ENCODE results near the gene SMIM3.
"Not testable (repeated sequence)": the region's sequence is repeated elsewhere in the genome, so short reads cannot be mapped to it uniquely, and the experiment has no call there.

The SMIM3 gene

GRCh38 chr5:150743142-150743488, 35.4 kb upstream of the SMIM3 start:
- H4K8ac ChIP-seq (ENCODE audit: low read depth, low read length); H3K14ac ChIP-seq (ENCODE audit: low read length); H3K4me3 ChIP-seq (ENCODE audit: low read length in 2 of 2); H3K18ac ChIP-seq (ENCODE audit: low read length); H2AK5ac ChIP-seq (ENCODE audit: low read depth, low read length); H3K4ac ChIP-seq (ENCODE audit: low read length); H2BK120ac ChIP-seq (ENCODE audit: low read depth, low read length); H2AFZ ChIP-seq (ENCODE audit: low read length); H3K4me2 ChIP-seq (ENCODE audit: insufficient read depth, low read length, poor library complexity, severe bottlenecking); H3K23ac ChIP-seq (ENCODE audit: low read depth, low read length, poor library complexity); H2BK5ac ChIP-seq (ENCODE audit: low read length); H3K9me3 ChIP-seq (replicated peaks in 1 of 2; ENCODE audit: control insufficient read depth in 2 of 2, insufficient read depth in 1 of 2, low read depth in 1 of 2, low read length in 2 of 2); H2BK15ac ChIP-seq (ENCODE audit: low read length); H4K91ac ChIP-seq (ENCODE audit: low read depth, low read length, poor library complexity); H2BK12ac ChIP-seq (ENCODE audit: low read length); H3K79me1 ChIP-seq (ENCODE audit: low read depth, low read length); H3K27ac ChIP-seq (replicated peaks; ENCODE audit: low read length); H3K4me1 ChIP-seq (ENCODE audit: control insufficient read depth in 2 of 2, insufficient read depth in 1 of 2, low read depth in 1 of 2, low read length in 2 of 2); DNase-seq (ENCODE audit: low spot score); H3K9ac ChIP-seq (ENCODE audit: low read depth, low read length, poor library complexity); H3K27me3 ChIP-seq (ENCODE audit: control insufficient read depth in 3 of 3, insufficient read depth in 3 of 3, low read depth in 1 of 3, low read length in 3 of 3): not testable (repeated sequence)
- H3K36me3 ChIP-seq (replicated peaks in 1 of 2; ENCODE audit: control insufficient read depth in 2 of 2, insufficient read depth in 2 of 2, low read length in 2 of 2), result peaks cover 3 to 27% of the 10 kb centered on the region in 2 donors
- WGBS, 2 donors (ENCODE audit: extremely low coverage in 2 of 2, insufficient read length in 2 of 2, insufficient replicate concordance in 1 of 2), result no CpG with 5 or more reads among the region's 9 CpGs

GRCh38 chr5:150750469-150750868, 28.1 kb upstream of the SMIM3 start:
- H3K36me3 ChIP-seq (replicated peaks in 1 of 2; ENCODE audit: control insufficient read depth in 2 of 2, insufficient read depth in 2 of 2, low read length in 2 of 2), result peaks cover 9 to 67% of the 10 kb centered on the region in 2 donors
- no peak overlapping the region for H2BK5ac ChIP-seq (ENCODE audit: low read length)
- no peaks in the 10 kb centered on the region for H3K79me1 ChIP-seq (ENCODE audit: low read depth, low read length)
- no peak overlapping the region for H3K27ac ChIP-seq (replicated peaks; ENCODE audit: low read length)
- H2AK5ac ChIP-seq (ENCODE audit: low read depth, low read length), result no peak overlapping the region
- H3K4ac ChIP-seq (ENCODE audit: low read length), result no peak overlapping the region
- no peak overlapping the region for H3K23ac ChIP-seq (ENCODE audit: low read depth, low read length, poor library complexity)
- H2BK12ac ChIP-seq (ENCODE audit: low read length), result no peak overlapping the region
- no peak overlapping the region for H4K91ac ChIP-seq (ENCODE audit: low read depth, low read length, poor library complexity)
- no peak overlapping the region for H3K18ac ChIP-seq (ENCODE audit: low read length)
- no peak overlapping the region for H3K14ac ChIP-seq (ENCODE audit: low read length)
- H2BK120ac ChIP-seq (ENCODE audit: low read depth, low read length), result no peak overlapping the region
- H3K4me2 ChIP-seq (ENCODE audit: insufficient read depth, low read length, poor library complexity, severe bottlenecking), result no peak overlapping the region
- no peaks in the 10 kb centered on the region for H3K9me3 ChIP-seq (replicated peaks in 1 of 2; ENCODE audit: control insufficient read depth in 2 of 2, insufficient read depth in 1 of 2, low read depth in 1 of 2, low read length in 2 of 2)
- no peak overlapping the region for H3K9ac ChIP-seq (ENCODE audit: low read depth, low read length, poor library complexity)
- DNase-seq (ENCODE audit: low spot score), result no peak
- H3K27me3 ChIP-seq (ENCODE audit: control insufficient read depth in 3 of 3, insufficient read depth in 3 of 3, low read depth in 1 of 3, low read length in 3 of 3), result no peaks in the 10 kb centered on the region
- no peak overlapping the region for H2BK15ac ChIP-seq (ENCODE audit: low read length)
- no peak overlapping the region for H4K8ac ChIP-seq (ENCODE audit: low read depth, low read length)
- no peak overlapping the region for H3K4me3 ChIP-seq (ENCODE audit: low read length in 2 of 2)
- no CpG with 5 or more reads among the region's 2 CpGs for WGBS, 2 donors (ENCODE audit: extremely low coverage in 2 of 2, insufficient read length in 2 of 2, insufficient replicate concordance in 1 of 2)
- no peak overlapping the region for H2AFZ ChIP-seq (ENCODE audit: low read length)
- no peaks in the 10 kb centered on the region for H3K4me1 ChIP-seq (ENCODE audit: control insufficient read depth in 2 of 2, insufficient read depth in 1 of 2, low read depth in 1 of 2, low read length in 2 of 2)

GRCh38 chr5:150751096-150751891, 27.3 kb upstream of the SMIM3 start:
- Histone ChIP-seq H3K4me2 (ENCODE audit: insufficient read depth, low read length, poor library complexity, severe bottlenecking) (no peak overlapping the region), H2BK120ac (ENCODE audit: low read depth, low read length) (no peak overlapping the region), H3K4me1 (ENCODE audit: control insufficient read depth in 2 of 2, insufficient read depth in 1 of 2, low read depth in 1 of 2, low read length in 2 of 2) (no peaks in the 10 kb centered on the region), H3K27ac (replicated peaks; ENCODE audit: low read length) (no peak overlapping the region), H3K23ac (ENCODE audit: low read depth, low read length, poor library complexity) (no peak overlapping the region), H2AFZ (ENCODE audit: low read length) (no peak overlapping the region), H3K4ac (ENCODE audit: low read length) (no peak overlapping the region), H2BK15ac (ENCODE audit: low read length) (no peak overlapping the region), H2BK12ac (ENCODE audit: low read length) (no peak overlapping the region), H3K9me3 (replicated peaks in 1 of 2; ENCODE audit: control insufficient read depth in 2 of 2, insufficient read depth in 1 of 2, low read depth in 1 of 2, low read length in 2 of 2) (no peaks in the 10 kb centered on the region), H3K4me3 (ENCODE audit: low read length in 2 of 2) (no peak overlapping the region), H3K36me3 (replicated peaks in 1 of 2; ENCODE audit: control insufficient read depth in 2 of 2, insufficient read depth in 2 of 2, low read length in 2 of 2) (peaks cover 9 to 76% of the 10 kb centered on the region in 2 donors), H2AK5ac (ENCODE audit: low read depth, low read length) (no peak overlapping the region), H3K27me3 (ENCODE audit: control insufficient read depth in 3 of 3, insufficient read depth in 3 of 3, low read depth in 1 of 3, low read length in 3 of 3) (no peaks in the 10 kb centered on the region), H3K9ac (ENCODE audit: low read depth, low read length, poor library complexity) (no peak overlapping the region), H4K8ac (ENCODE audit: low read depth, low read length) (no peak overlapping the region), H4K91ac (ENCODE audit: low read depth, low read length, poor library complexity) (no peak overlapping the region), H3K18ac (ENCODE audit: low read length) (no peak overlapping the region), H2BK5ac (ENCODE audit: low read length) (no peak overlapping the region), H3K79me1 (ENCODE audit: low read depth, low read length) (no peaks in the 10 kb centered on the region), H3K14ac (ENCODE audit: low read length) (no peak overlapping the region)
- no CpG with 5 or more reads among the region's 3 CpGs for WGBS, 2 donors (ENCODE audit: extremely low coverage in 2 of 2, insufficient read length in 2 of 2, insufficient replicate concordance in 1 of 2)
- DNase-seq (ENCODE audit: low spot score), result no peak

GRCh38 chr5:150753463-150753862, 25.1 kb upstream of the SMIM3 start:
- H3K14ac ChIP-seq (ENCODE audit: low read length), result no peak overlapping the region
- H3K9me3 ChIP-seq (replicated peaks in 1 of 2; ENCODE audit: control insufficient read depth in 2 of 2, insufficient read depth in 1 of 2, low read depth in 1 of 2, low read length in 2 of 2), result no peaks in the 10 kb centered on the region
- H3K36me3 ChIP-seq (replicated peaks in 1 of 2; ENCODE audit: control insufficient read depth in 2 of 2, insufficient read depth in 2 of 2, low read length in 2 of 2), result peaks cover 9 to 88% of the 10 kb centered on the region in 2 donors
- H3K4me2 ChIP-seq (ENCODE audit: insufficient read depth, low read length, poor library complexity, severe bottlenecking), result no peak overlapping the region
- WGBS, 2 donors (ENCODE audit: extremely low coverage in 2 of 2, insufficient read length in 2 of 2, insufficient replicate concordance in 1 of 2), result no CpG with 5 or more reads among the region's 5 CpGs
- H3K9ac ChIP-seq (ENCODE audit: low read depth, low read length, poor library complexity), result no peak overlapping the region
- H2BK5ac ChIP-seq (ENCODE audit: low read length), result no peak overlapping the region
- no peaks in the 10 kb centered on the region for H3K27me3 ChIP-seq (ENCODE audit: control insufficient read depth in 3 of 3, insufficient read depth in 3 of 3, low read depth in 1 of 3, low read length in 3 of 3)
- no peak overlapping the region for H2BK120ac ChIP-seq (ENCODE audit: low read depth, low read length)
- no peak for DNase-seq (ENCODE audit: low spot score)
- H3K79me1 ChIP-seq (ENCODE audit: low read depth, low read length), result peaks cover 2% of the 10 kb centered on the region
- H3K18ac ChIP-seq (ENCODE audit: low read length), result no peak overlapping the region
- no peak overlapping the region for H2BK15ac ChIP-seq (ENCODE audit: low read length)
- H3K4me3 ChIP-seq (ENCODE audit: low read length in 2 of 2), result no peak overlapping the region
- H3K23ac ChIP-seq (ENCODE audit: low read depth, low read length, poor library complexity), result no peak overlapping the region
- no peak overlapping the region for H2BK12ac ChIP-seq (ENCODE audit: low read length)
- H2AK5ac ChIP-seq (ENCODE audit: low read depth, low read length), result no peak overlapping the region
- H3K4me1 ChIP-seq (ENCODE audit: control insufficient read depth in 2 of 2, insufficient read depth in 1 of 2, low read depth in 1 of 2, low read length in 2 of 2), result peaks cover 0 to 6% of the 10 kb centered on the region in 2 donors
- no peak overlapping the region for H3K27ac ChIP-seq (replicated peaks; ENCODE audit: low read length)
- no peak overlapping the region for H3K4ac ChIP-seq (ENCODE audit: low read length)
- H4K8ac ChIP-seq (ENCODE audit: low read depth, low read length), result no peak overlapping the region
- no peak overlapping the region for H2AFZ ChIP-seq (ENCODE audit: low read length)
- no peak overlapping the region for H4K91ac ChIP-seq (ENCODE audit: low read depth, low read length, poor library complexity)

Data from neuronal stem cell (in vitro differentiated cells).